HUES64 (cell line): ENCODE results near the gene ANKRD11.

Source experiments
- H3K27ac ChIP-seq: 2 replicates; pipeline ENCODE4 v1.7.0; 2013; ENCODE audit warnings: low read depth, low read length, inconsistent platforms
- H3K27me3 ChIP-seq: 2 replicates; pipeline ENCODE4 v1.6.1; 2013; ENCODE audit warnings: mild to moderate bottlenecking, low read length; ENCODE audit not compliant: insufficient read depth
- H3K36me3 ChIP-seq: 2 replicates; pipeline ENCODE4 v1.6.1; 2013; ENCODE audit warnings: mild to moderate bottlenecking, low read length; ENCODE audit not compliant: insufficient read depth
- H3K4me1 ChIP-seq: 2 replicates; pipeline ENCODE4 v1.6.1; 2013; ENCODE audit warnings: mild to moderate bottlenecking, low read length, moderate library complexity; ENCODE audit not compliant: insufficient read depth
- H3K4me3 ChIP-seq: 2 replicates; pipeline ENCODE4 v1.5.1; 2013; ENCODE audit warnings: mild to moderate bottlenecking, low read length, moderate library complexity
- H3K9ac ChIP-seq: 2 replicates; pipeline ENCODE4 v1.6.1; 2013; ENCODE audit warnings: mild to moderate bottlenecking, low read depth, low read length
- H3K9me3 ChIP-seq: 2 replicates; pipeline ENCODE4 v1.6.1; 2013; ENCODE audit warnings: low read depth, low read length; ENCODE audit not compliant: insufficient read depth
- WGBS: fragments of 150-250, 120-280 bp; methylation state at CpG from one replicate; pipeline ENCODE4 v1.1.7; 2013; ENCODE audit warnings: missing lambda C conversion rate; 5-methylcytosine and 5-hydroxymethylcytosine counted together

The ANKRD11 gene

DNA sequence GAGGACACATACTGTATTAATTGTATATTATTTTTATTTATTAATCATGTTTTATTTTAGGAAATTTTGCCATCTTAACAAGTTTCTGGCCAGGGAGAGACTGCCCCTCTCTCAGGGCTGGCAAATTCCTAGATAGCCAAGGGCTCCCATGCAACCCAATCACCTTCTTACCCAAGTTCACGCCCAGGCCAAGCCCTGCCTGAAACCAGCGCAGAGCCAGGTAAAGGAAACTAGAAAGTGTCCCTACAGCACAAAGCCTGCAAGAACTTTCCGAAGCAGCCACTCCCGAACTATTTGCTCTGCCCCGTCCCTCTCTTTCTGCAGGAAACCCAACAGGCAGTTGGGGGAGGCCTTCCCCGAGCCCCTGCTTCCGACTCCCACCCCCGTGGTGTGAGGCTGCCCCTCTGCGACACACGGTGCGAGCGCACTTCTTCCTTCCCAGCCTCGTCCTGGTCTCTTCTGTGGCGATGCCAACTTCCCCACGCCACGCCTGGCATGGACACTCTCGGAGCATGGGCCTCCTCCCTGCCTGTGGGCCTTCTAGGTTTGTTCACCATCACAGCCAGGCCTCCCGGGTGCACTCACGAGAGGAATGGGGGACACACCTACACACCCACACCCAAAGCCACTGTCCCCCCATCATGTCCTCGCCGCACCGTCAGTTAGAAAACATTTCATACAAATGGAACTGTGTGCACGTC, 172.5 kb downstream of the ANKRD11 start:
- H3K36me3 ChIP-seq = peaks cover 11% of the 10 kb centered on the region
- H3K4me1 ChIP-seq = peaks cover 31% of the 10 kb centered on the region
- H3K4me3 ChIP-seq = no peak overlapping the region
- no peaks in the 10 kb centered on the region for H3K9me3 ChIP-seq
- no peak overlapping the region for H3K27ac ChIP-seq
- no peaks in the 10 kb centered on the region for H3K27me3 ChIP-seq
- 94% methylated on average over 23 of the region's 23 CpGs for WGBS
- H3K9ac ChIP-seq = no peak overlapping the region

GRCh38 chr16:89317101-89317671, 173.2 kb downstream of the ANKRD11 start:
- H3K4me3 ChIP-seq = no peak overlapping the region
- no peak overlapping the region for H3K9ac ChIP-seq

GRCh38 chr16:89316701-89317100, 173.7 kb downstream of the ANKRD11 start:
- H3K27ac ChIP-seq = no peak overlapping the region
- peaks cover 23% of the 10 kb centered on the region for H3K36me3 ChIP-seq
- H3K9me3 ChIP-seq = no peaks in the 10 kb centered on the region
- peaks cover 20% of the 10 kb centered on the region for H3K4me1 ChIP-seq
- H3K4me3 ChIP-seq = no peak overlapping the region
- no peaks in the 10 kb centered on the region for H3K27me3 ChIP-seq
- WGBS = 95% methylated on average over 14 of the region's 14 CpGs
- H3K9ac ChIP-seq = no peak overlapping the region

More at GRCh38 chr16:89317101-89317671, 173.2 kb downstream of the ANKRD11 start:
- Histone ChIP-seq H3K27ac (no peak overlapping the region), H3K4me1 (peaks cover 25% of the 10 kb centered on the region), H3K27me3 (no peaks in the 10 kb centered on the region), H3K36me3 (peaks cover 18% of the 10 kb centered on the region), H3K9me3 (no peaks in the 10 kb centered on the region)
- 94% methylated on average over 12 of the region's 12 CpGs for WGBS

DNA sequence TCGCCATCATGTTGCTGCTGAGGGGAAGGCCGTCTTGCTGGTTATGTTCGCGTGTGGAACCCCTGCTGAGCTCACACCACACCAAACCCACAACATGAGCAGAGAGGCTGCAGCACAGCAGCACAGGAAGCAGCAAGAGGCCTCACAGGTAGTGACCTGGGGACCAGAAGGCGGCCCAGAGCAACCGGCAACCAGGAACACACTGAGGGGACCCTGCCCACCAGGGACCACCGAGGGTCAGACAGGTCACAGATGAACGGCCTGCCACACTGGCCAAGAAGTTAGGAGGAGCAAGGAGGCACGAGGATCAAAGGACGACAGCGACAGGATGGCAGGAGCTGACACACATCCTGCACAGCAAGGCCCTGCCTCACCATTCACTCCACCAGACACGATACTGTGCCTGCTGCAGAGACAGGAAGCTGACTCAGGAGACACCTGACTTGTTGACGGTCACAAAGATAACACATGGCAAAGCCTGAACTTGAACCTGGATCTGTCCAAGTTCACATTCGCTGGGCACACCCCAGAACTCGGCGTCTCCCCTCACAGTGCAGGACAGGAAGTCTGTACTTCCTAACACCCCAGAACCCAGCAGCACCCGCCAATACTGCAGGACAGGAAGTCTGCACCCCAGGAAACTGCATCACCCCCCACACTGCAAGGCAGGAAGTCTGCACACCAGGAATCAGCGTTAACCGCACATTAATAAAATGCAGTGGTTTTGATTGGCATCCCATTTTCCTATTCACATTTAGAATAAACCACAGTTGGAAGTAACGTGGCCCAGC, 174.4 kb downstream of the ANKRD11 start:
- Histone ChIP-seq H3K4me1 (peaks cover 15% of the 10 kb centered on the region; the same call in 1 of the 2 replicates), H3K36me3 (peaks cover 30% of the 10 kb centered on the region), H3K4me3 (no peak overlapping the region), H3K9me3 (no peaks in the 10 kb centered on the region), H3K27me3 (no peaks in the 10 kb centered on the region), H3K27ac (no peak overlapping the region), H3K9ac (no peak overlapping the region)
- 90% methylated on average over 20 of the region's 20 CpGs for WGBS

DNA sequence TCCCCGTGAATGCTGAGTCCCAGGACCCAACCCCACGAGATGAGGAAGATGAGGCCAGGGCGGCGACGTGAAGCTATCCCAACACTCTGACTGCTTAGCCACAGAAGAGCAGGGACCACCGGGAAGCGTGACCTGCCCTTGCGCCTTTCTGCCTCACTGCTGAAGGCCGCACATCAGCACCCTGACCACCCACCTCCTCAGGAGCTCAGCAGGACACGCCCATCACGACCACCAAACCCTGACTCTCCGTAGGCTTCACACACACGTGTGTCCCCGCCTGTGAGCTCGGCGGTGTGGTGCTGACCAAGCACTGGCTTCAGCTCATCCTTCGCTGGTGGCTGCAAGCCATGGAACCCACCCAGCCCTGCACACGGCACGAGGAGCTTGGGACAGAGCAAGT, 175.1 kb downstream of the ANKRD11 start:
- 94% methylated on average over 19 of the region's 19 CpGs for WGBS
- peaks cover 34% of the 10 kb centered on the region for H3K36me3 ChIP-seq
- no peaks in the 10 kb centered on the region for H3K9me3 ChIP-seq
- no peaks in the 10 kb centered on the region for H3K27me3 ChIP-seq
- peaks cover 8% of the 10 kb centered on the region; the same call in 1 of the 2 replicates for H3K4me1 ChIP-seq
- H3K9ac ChIP-seq = no peak overlapping the region
- no peak overlapping the region for H3K4me3 ChIP-seq
- no peak overlapping the region for H3K27ac ChIP-seq

GRCh38 chr16:89314854-89315253, 175.5 kb downstream of the ANKRD11 start:
- Histone ChIP-seq H3K4me3 (no peak overlapping the region), H3K9ac (no peak overlapping the region), H3K27me3 (no peaks in the 10 kb centered on the region), H3K9me3 (no peaks in the 10 kb centered on the region), H3K27ac (no peak overlapping the region), H3K4me1 (peaks cover 5% of the 10 kb centered on the region; the same call in 1 of the 2 replicates), H3K36me3 (peaks cover 34% of the 10 kb centered on the region)
- 93% methylated on average over 8 of the region's 8 CpGs for WGBS

DNA sequence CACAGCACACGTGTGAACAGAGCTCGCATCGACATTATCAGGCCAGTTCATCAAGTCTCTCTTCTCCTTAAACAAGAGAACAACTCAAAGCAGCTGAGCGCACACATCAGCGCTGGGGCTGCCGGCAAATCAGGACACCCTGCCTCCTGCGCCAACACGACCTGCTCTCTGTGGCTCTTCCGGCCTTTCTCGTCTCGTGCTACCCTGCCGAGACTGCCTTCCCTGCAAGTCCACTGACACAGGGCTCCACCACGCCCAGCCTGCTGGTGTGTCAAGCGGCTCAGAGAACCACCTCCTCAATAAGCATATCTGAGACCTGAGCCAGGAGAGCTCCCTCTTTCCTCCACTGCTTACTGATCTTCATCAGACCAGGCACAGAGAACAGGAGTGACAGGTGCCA, 176.0 kb downstream of the ANKRD11 start:
- Histone ChIP-seq H3K9ac (no peak overlapping the region), H3K4me3 (no peak overlapping the region)
- 80% methylated on average over 14 of the region's 14 CpGs for WGBS

GRCh38 chr16:89313583-89313982, 176.8 kb downstream of the ANKRD11 start:
- Histone ChIP-seq H3K9me3 (no peaks in the 10 kb centered on the region), H3K27me3 (no peaks in the 10 kb centered on the region), H3K27ac (no peak overlapping the region), H3K36me3 (peaks cover 34% of the 10 kb centered on the region), H3K9ac (no peak overlapping the region), H3K4me3 (no peak overlapping the region), H3K4me1 (peaks cover 5% of the 10 kb centered on the region; the same call in 1 of the 2 replicates)
- WGBS = 89% methylated on average over 3 of the region's 3 CpGs

More for the DNA sequence above, 176.0 kb downstream of the ANKRD11 start:
- H3K9me3 ChIP-seq = no peaks in the 10 kb centered on the region
- H3K27me3 ChIP-seq = no peaks in the 10 kb centered on the region
- H3K27ac ChIP-seq = no peak overlapping the region
- H3K4me1 ChIP-seq = peaks cover 5% of the 10 kb centered on the region; the same call in 1 of the 2 replicates
- peaks cover 34% of the 10 kb centered on the region for H3K36me3 ChIP-seq

GRCh38 chr16:89312598-89313299, 177.6 kb downstream of the ANKRD11 start:
- peaks cover 5% of the 10 kb centered on the region; the same call in 1 of the 2 replicates for H3K4me1 ChIP-seq
- no peaks in the 10 kb centered on the region for H3K27me3 ChIP-seq
- WGBS = 95% methylated on average over 22 of the region's 22 CpGs
- H3K9me3 ChIP-seq = no peaks in the 10 kb centered on the region
- H3K27ac ChIP-seq = no peak overlapping the region
- peaks cover 34% of the 10 kb centered on the region for H3K36me3 ChIP-seq
- no peak overlapping the region for H3K9ac ChIP-seq
- H3K4me3 ChIP-seq = no peak overlapping the region

DNA sequence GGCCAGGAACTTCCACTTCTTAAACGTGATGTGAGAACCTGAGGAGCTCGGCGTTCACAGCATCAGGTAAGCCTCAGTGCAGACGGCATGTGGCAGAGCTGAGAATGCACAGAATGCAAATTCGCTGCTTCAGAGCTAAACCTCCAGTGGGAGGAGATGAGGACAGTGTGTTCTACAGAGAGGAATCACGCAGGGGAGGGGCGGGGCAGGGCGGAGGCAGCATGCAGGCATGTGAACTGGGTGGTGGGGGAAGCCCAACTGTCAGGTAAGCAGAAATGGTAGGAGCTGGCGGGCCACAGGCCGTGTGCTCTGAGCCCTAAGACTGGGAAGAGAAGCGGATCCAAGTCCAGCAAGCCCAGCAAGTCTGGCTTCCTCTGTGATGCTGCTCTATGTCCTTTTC, 178.2 kb downstream of the ANKRD11 start:
- Histone ChIP-seq H3K9me3 (no peaks in the 10 kb centered on the region), H3K27me3 (no peaks in the 10 kb centered on the region), H3K27ac (no peak overlapping the region), H3K9ac (no peak overlapping the region), H3K4me3 (no peak overlapping the region), H3K36me3 (peaks cover 34% of the 10 kb centered on the region), H3K4me1 (peaks cover 5% of the 10 kb centered on the region; the same call in 1 of the 2 replicates)
- WGBS = 89% methylated on average over 11 of the region's 11 CpGs
